BJ (cell line): ENCODE data around the gene NKAIN4. TPM values are rescaled to one million over a fixed set of nuclear protein-coding genes. Genes with fewer than 3 reads are reported as not detected.

Experiments
- CTCF ChIA-PET: fragments of 350-600 bp; formaldehyde crosslinking; extraction: SDS; loops from one replicate; lab custom pipeline; 2021; ENCODE audit warnings: antibody characterized with exemption, inconsistent platforms; lab: Yijun Ruan, JAX
- POLR2A ChIA-PET: fragments of 300-600 bp; sonication (Branson Sonifier 250); formaldehyde crosslinking; extraction: SDS; loops from one replicate; lab custom pipeline; 2021; ENCODE audit warnings: antibody characterized with exemption; lab: Charles Lee
- DNase-seq: peaks from one replicate; pipeline ENCODE4 v3.0.0-alpha.2; 2011; ENCODE audit warnings: low read depth
- H3K27me3 ChIP-seq: 2 replicates; pipeline ENCODE4 v1.6.0; 2011; ENCODE audit warnings: low read length; ENCODE audit not compliant: control insufficient read depth, insufficient read depth
- H3K36me3 ChIP-seq: 2 replicates; pipeline ENCODE4 v1.5.1; 2011; ENCODE audit warnings: low read length; ENCODE audit not compliant: control insufficient read depth, insufficient read depth
- H3K4me3 ChIP-seq: 2 replicates; pipeline ENCODE4 v1.5.1; 2011; ENCODE audit warnings: low read depth, mild to moderate bottlenecking, control low read depth, low read length
- CTCF ChIP-seq: IDR thresholded peaks from 2 replicates; pipeline ENCODE4 v1.5.1; 2011; ENCODE audit warnings: low read depth, mild to moderate bottlenecking, control low read depth, inconsistent platforms, low read length, moderate library complexity; ENCODE audit not compliant: insufficient read depth
- polyA plus RNA-seq: library from polyadenylated mRNA; depleted of rRNA; stranded (reverse); fragments of >200 nt; gene quantifications from 2 replicates; pipeline ENCODE4 v1.2.3, GENCODE V29; 2011

The NKAIN4 gene
- polyA plus RNA-seq, 1 experiment = not detected

DNA sequence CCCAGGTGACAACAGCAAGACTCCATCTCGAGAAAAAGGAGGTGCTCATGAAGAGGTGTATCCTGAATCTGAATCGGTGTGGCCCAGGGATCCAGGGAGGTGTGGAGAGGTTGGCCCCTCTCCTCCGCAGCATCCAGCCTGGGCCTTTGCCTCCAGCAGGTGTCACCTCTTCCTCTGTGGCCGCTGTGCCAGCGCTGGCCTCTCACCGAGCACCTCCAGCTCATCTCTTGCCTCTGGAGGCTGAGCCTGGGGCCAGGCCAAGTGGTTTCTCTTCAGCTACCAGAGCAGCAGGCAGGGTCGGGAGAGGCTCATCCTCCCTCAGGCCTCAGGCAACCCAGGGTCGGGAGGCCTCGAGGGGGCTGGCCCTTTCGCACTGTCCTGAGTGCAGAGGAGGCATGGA is 37.5 kb upstream of the NKAIN4 start:
- TF ChIP-seq CTCF = no peak
- Histone ChIP-seq H3K36me3 (peaks cover 12% of the 10 kb centered on the region), H3K27me3 (peaks cover 14% of the 10 kb centered on the region), H3K4me3 (no peak overlapping the region)
- no peak for DNase-seq
- CTCF ChIA-PET = interaction anchor here (0.9 to 4.5 kb wide), 5 partner anchors 17 to 68 kb away, joined by 3 to 36 read pairs (median 7); partner anchors contain the start of gene ARFGAP1
- POLR2A ChIA-PET = no interaction called here

- CTCF ChIA-PET = interaction anchor here (0.8 to 4.5 kb wide), 8 partner anchors 8 to 67 kb away, joined by 3 to 36 read pairs (median 7); partner anchors contain the start of gene ARFGAP1
These were observed 36.6 kb upstream of the NKAIN4 start for GRCh38 chr20:63290677-63291472.

DNA sequence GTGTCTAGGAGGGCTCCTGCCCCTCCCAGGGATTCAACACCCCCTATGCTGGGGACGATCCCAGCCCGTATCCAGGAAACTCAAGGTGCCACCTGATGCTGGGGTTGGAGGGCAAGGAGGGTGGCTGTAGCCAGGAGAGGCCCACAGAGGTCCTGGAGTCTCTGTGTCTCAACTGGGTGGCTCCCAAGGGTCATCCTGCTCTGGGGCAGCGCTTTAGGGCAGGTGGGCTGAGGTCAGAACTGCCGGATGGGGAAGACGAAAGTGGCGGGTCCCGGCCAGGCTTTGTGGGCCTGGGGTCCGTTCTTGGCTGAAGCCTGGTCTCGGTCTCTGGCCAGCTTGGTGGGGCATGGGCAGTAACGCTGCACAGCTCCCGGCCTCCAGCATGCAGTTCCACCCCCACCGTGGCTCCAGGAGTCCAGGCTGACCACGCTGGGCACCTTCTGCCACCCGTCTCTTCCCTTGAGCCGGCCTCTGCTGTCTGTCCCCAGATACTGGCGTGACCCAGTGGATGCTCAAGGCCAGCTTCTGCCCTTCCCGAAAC is 35.9 kb upstream of the NKAIN4 start:
- ChIA-PET POLR2A (no interaction called here), CTCF (interaction anchor here (0.8 to 4.5 kb wide), 7 partner anchors 8 to 66 kb away, joined by 4 to 36 read pairs (median 7); partner anchors contain the start of gene ARFGAP1)
- no peak for DNase-seq
- TF ChIP-seq CTCF = no peak
- Histone ChIP-seq H3K27me3 (peaks cover 3% of the 10 kb centered on the region; the same call in 1 of the 2 replicates), H3K36me3 (peaks cover 26% of the 10 kb centered on the region), H3K4me3 (no peak overlapping the region)

More at GRCh38 chr20:63290677-63291472, 36.6 kb upstream of the NKAIN4 start:
- DNase-seq = no peak
- peak; percentile 84 for TF ChIP-seq CTCF
- no peak overlapping the region for H3K4me3 ChIP-seq
- H3K36me3 ChIP-seq = peaks cover 19% of the 10 kb centered on the region
- POLR2A ChIA-PET = no interaction called here
- peaks cover 9% of the 10 kb centered on the region for H3K27me3 ChIP-seq

DNA sequence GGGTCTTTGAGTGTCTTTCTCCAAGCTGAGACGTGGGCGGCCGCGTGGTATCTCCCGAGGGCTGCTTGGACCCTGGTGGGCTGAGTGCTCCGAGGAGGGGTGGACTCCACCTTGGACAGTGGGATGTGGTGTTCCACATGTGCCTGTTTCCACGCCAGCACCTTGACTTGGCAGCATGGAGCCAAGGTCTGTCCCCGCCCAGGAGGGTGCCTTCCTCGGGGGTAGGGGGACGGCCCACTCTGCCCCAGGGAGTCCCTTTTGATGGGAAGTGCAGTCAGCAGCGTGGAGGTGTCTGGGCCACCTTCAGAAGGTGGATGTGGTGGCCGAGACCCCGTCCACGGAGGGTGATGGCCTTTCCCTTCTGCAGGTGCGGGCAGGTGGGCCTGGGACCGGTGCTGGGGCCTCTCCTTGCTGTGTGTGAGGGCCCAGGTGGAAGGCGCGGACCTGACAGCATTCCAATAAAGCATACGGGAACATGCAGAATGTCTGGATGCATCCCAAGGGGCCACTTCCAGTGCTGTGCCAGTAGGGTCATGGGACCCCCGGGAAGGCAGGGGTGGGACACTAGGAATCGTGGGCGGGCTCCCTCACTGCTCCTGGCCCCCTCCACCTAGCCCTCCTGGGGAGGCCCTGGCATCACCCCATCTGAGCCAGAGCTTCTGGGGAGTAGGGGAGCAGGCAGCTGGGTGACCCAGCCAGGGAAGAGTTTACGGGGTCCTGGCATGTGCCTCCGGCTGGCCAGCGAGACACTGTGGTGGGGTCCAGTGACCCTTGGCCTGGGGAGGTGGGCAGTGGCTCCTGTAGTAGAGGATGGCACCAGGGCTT is 35.3 kb upstream of the NKAIN4 start:
- DNase-seq = no peak
- no peak for TF ChIP-seq CTCF
- no peaks in the 10 kb centered on the region; the same call in 1 of the 2 replicates for H3K27me3 ChIP-seq
- ChIA-PET POLR2A (no interaction called here), CTCF (interaction anchor here (0.8 to 4.5 kb wide), 4 partner anchors 13 to 66 kb away, joined by 3 to 36 read pairs (median 6); partner anchors contain the start of gene ARFGAP1)
- no peak overlapping the region for H3K4me3 ChIP-seq
- H3K36me3 ChIP-seq = peaks cover 32% of the 10 kb centered on the region
